Stimulated activated CD8-positive, alpha-beta memory T cell treated with anti-CD3 and anti-CD28 coated beads, Interleukin-2, amount 100 ng/mL, for 48 hours (primary cell): Measurements from ENCODE around the gene MGLL.

Experiments
- DNase-seq, 2 donors: peaks; one replicate each; pipeline ENCODE4 v3.0.0-alpha.2; 2020; ENCODE audit warnings: low read depth in 2 of 2

Gene MGLL

GRCh38 chr3:127758013-127758412, 64.3 kb downstream of the MGLL start:
- no peak for DNase-seq

GRCh38 chr3:127755305-127755681, 67.0 kb downstream of the MGLL start:
- no peak for DNase-seq

- peak; percentile 28 to 30 for DNase-seq
Measured at GRCh38 chr3:127754411-127755304, 67.7 kb downstream of the MGLL start.

- no peak for DNase-seq
Measured at GRCh38 chr3:127753898-127754410, 68.4 kb downstream of the MGLL start.

GRCh38 chr3:127753338-127753737, 69.0 kb downstream of the MGLL start:
- DNase-seq: no peak

- DNase-seq: no peak
Measured at GRCh38 chr3:127751782-127752181, 70.5 kb downstream of the MGLL start.

GRCh38 chr3:127751163-127751621, 71.1 kb downstream of the MGLL start:
- no peak for DNase-seq

GRCh38 chr3:127750226-127751031, 71.9 kb downstream of the MGLL start:
- DNase-seq: no peak

GRCh38 chr3:127749787-127750225, 72.5 kb downstream of the MGLL start:
- no peak for DNase-seq

- no peak for DNase-seq
Measured at GRCh38 chr3:127749361-127749760, 73.0 kb downstream of the MGLL start.

GRCh38 chr3:127748754-127749327, 73.5 kb downstream of the MGLL start:
- no peak for DNase-seq

GRCh38 chr3:127747751-127748521, 74.4 kb downstream of the MGLL start:
- no peak for DNase-seq

GRCh38 chr3:127747066-127747465, 75.2 kb downstream of the MGLL start:
- DNase-seq: no peak

GRCh38 chr3:127746400-127747057, 75.8 kb downstream of the MGLL start:
- DNase-seq: no peak

GRCh38 chr3:127745656-127746399, 76.5 kb downstream of the MGLL start:
- DNase-seq: no peak

- no peak for DNase-seq
Measured at GRCh38 chr3:127744875-127745274, 77.4 kb downstream of the MGLL start.

- no peak for DNase-seq
Measured at GRCh38 chr3:127744253-127744815, 78.0 kb downstream of the MGLL start.

GRCh38 chr3:127743351-127744252, 78.7 kb downstream of the MGLL start:
- no peak for DNase-seq

GRCh38 chr3:127742580-127742979, 79.7 kb downstream of the MGLL start:
- no peak for DNase-seq
